Measurements from ENCODE around the gene LRRC4B.
"Not testable (repeated sequence)": the region's sequence is repeated elsewhere in the genome, so short reads cannot be mapped to it uniquely, and the experiment has no call there.

DNA sequence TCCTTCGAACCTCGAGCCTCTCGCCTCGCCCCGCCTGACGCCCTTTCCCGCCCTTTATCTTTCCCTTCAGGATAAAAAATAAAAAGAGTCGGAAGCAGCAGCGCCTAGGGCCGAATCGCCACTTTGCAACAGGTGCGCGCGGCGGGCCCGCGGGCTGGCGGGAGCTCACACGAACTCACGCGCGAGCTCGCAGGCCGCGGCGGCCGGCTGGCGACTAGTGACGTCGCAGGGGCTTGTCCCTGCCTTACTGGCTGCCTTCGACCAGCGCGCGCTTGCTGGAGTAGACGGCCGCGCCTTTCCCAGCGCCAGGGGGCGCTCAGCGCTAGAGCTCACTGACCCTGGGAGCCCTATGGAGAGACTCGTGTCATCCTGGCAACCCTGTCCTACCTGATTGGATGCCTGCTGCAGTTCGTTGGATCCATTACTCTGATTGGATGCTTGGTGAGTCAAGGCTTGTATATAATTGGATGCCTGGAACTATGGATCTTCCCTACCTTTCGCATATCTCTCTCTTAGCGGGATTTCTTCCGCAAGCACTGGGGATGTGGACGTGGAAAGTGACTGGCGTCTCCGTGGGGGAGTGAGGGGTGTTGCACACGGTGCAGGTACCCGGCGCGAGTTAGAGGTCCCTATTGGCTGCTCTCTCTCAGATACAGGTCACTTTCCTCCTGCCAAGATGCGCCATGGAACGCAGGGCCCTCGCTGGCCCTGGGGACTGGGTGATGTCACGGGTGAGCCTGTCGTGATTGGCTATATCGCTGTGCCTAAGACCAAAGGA, 38.0 kb upstream of the LRRC4B start:
- TF ChIP-seq CTCF (optimal IDR thresholded peaks at IDR 0.05 in 1 of 3, IDR thresholded peaks at IDR 0.05 in 1 of 3, conservative IDR thresholded peaks at IDR 0.05 in 1 of 3; ENCODE audit: extremely low read depth in 1 of 3, insufficient read depth in 2 of 3, low read length in 3 of 3); EZH2 (IDR thresholded peaks at IDR 0.05; ENCODE audit: low read length): not testable (repeated sequence)
